OCI-M2 (cell line): ENCODE results near the gene SMARCD2.
A peak's percentile ranks its signal among the peaks of the same experiment; 100 is the strongest.
"Not testable (repeated sequence)": the region's sequence is repeated elsewhere in the genome, so short reads cannot be mapped to it uniquely, and the experiment has no call there.

Experiments
- DNase-seq: peaks from one replicate; lab custom pipeline; 2025; ENCODE audit not compliant: unreplicated experiment; lab: John Stamatoyannopoulos, UW

Gene SMARCD2

GRCh38 chr17:63842540-63843386, at the start of gene SMARCD2:
Gene SMARCD2, minus strand, starts transcription at chr17:63842685. Its CDS starts 11 bp downstream, at chr17:63842674.
- peak; percentile 89 for DNase-seq

GRCh38 chr17:63889026-63889848, 46.8 kb upstream of the SMARCD2 start:
- DNase-seq: not testable (repeated sequence)

GRCh38 chr17:63885119-63885518, 42.6 kb upstream of the SMARCD2 start:
- not testable (repeated sequence) for DNase-seq

- not testable (repeated sequence) for DNase-seq
These were observed 40.2 kb upstream of the SMARCD2 start for GRCh38 chr17:63882626-63883126.

- no peak for DNase-seq
These were observed 39.6 kb upstream of the SMARCD2 start, which contains the start of gene GH2 for GRCh38 chr17:63881935-63882601. Gene GH2, minus strand, starts transcription at chr17:63881944. Its CDS starts 143 bp downstream, at chr17:63881801.

GRCh38 chr17:63881337-63881736, 38.9 kb upstream of the SMARCD2 start:
- not testable (repeated sequence) for DNase-seq

GRCh38 chr17:63880706-63881105, 38.2 kb upstream of the SMARCD2 start:
- DNase-seq: no peak

GRCh38 chr17:63878413-63878812, 35.9 kb upstream of the SMARCD2 start:
- DNase-seq: not testable (repeated sequence)

GRCh38 chr17:63874693-63875092, 32.2 kb upstream of the SMARCD2 start:
- DNase-seq: not testable (repeated sequence)

GRCh38 chr17:63874061-63874626, 31.7 kb upstream of the SMARCD2 start:
- DNase-seq: not testable (repeated sequence)

GRCh38 chr17:63873577-63873976, 31.1 kb upstream of the SMARCD2 start, which contains the start of gene CSH2:
Gene CSH2, minus strand, starts transcription at chr17:63873677. Its CDS starts 63 bp downstream, at chr17:63873614.
- DNase-seq: not testable (repeated sequence)

GRCh38 chr17:63871646-63872365, 29.3 kb upstream of the SMARCD2 start:
- not testable (repeated sequence) for DNase-seq

- DNase-seq: not testable (repeated sequence)
These were observed 27.8 kb upstream of the SMARCD2 start for GRCh38 chr17:63870292-63870665.

GRCh38 chr17:63869491-63870291, 27.2 kb upstream of the SMARCD2 start:
- DNase-seq: not testable (repeated sequence)

- not testable (repeated sequence) for DNase-seq
These were observed 24.1 kb upstream of the SMARCD2 start for GRCh38 chr17:63866625-63867024.

- no peak for DNase-seq
These were observed 16.8 kb upstream of the SMARCD2 start for GRCh38 chr17:63859257-63859656.

- DNase-seq: not testable (repeated sequence)
These were observed 13.9 kb upstream of the SMARCD2 start for GRCh38 chr17:63856425-63856824.

GRCh38 chr17:63855185-63855584, 12.7 kb upstream of the SMARCD2 start:
- DNase-seq: no peak

- DNase-seq: no peak
These were observed 12.2 kb upstream of the SMARCD2 start for GRCh38 chr17:63854709-63855108.
